ENCODE measurements around the gene ELP5. TPM values are rescaled to one million over a fixed set of nuclear protein-coding genes. Genes with fewer than 3 reads are reported as not detected.

The ELP5 gene
- total RNA-seq, 4 donors from 2014 or later = 24.9 to 33.3 (median 27.8) TPM

GRCh38 chr17:7260651-7261378 is 8.8 kb downstream of the ELP5 start:
- peaks cover 17 to 55% (median 36%) of the 10 kb centered on the region in 4 donors for H3K27me3 ChIP-seq
- peak in 1 of 2 donors; percentile 24 for TF ChIP-seq POLR2AphosphoS5 (IDR thresholded peaks at IDR 0.05)
- TF ChIP-seq POLR2A (IDR thresholded peaks at IDR 0.05; ENCODE audit: low read depth) = no peak
- peak overlapping the region in 2 of 4 donors; percentile 10 to 27 for H3K27ac ChIP-seq (replicated peaks in 1 of 4)
- H3K36me3 ChIP-seq = peaks cover 28 to 40% (median 38%) of the 10 kb centered on the region in 4 donors
- no peaks in the 10 kb centered on the region for H3K9me3 ChIP-seq
- intact Hi-C loops (cut with DNase I) = no loop called here
- WGBS = 21% methylated on average over 16 of the region's 54 CpGs
- H3K4me3 ChIP-seq = peak overlapping the region; percentile 44 to 64 (median 52)
- DNase-seq (ENCODE audit: extremely low spot score) = no peak
- peaks cover 25 to 40% (median 30%) of the 10 kb centered on the region in 4 donors for H3K4me1 ChIP-seq

GRCh38 chr17:7261379-7262191 is 9.6 kb downstream of the ELP5 start:
- Histone ChIP-seq H3K36me3 (peaks cover 22 to 33% (median 31%) of the 10 kb centered on the region in 4 donors), H3K4me1 (peaks cover 25 to 40% (median 30%) of the 10 kb centered on the region in 4 donors), H3K27me3 (peaks cover 17 to 60% (median 36%) of the 10 kb centered on the region in 4 donors), H3K27ac (replicated peaks in 1 of 4) (peak overlapping the region in 1 of 4 donors; percentile 10), H3K9me3 (no peaks in the 10 kb centered on the region), H3K4me3 (peak overlapping the region; percentile 44 to 64 (median 52))
- DNase-seq (ENCODE audit: extremely low spot score) = no peak
- intact Hi-C loops (cut with DNase I) = no loop called here
- WGBS = 16% methylated on average over 7 of the region's 71 CpGs
- TF ChIP-seq EP300 (IDR thresholded peaks at IDR 0.05) = no peak
- no peak for TF ChIP-seq POLR2A (IDR thresholded peaks at IDR 0.05; ENCODE audit: low read depth)
- TF ChIP-seq POLR2AphosphoS5 (IDR thresholded peaks at IDR 0.05) = no peak
- TF ChIP-seq CTCF (IDR thresholded peaks at IDR 0.05) = no peak

- peaks cover 19 to 25% (median 23%) of the 10 kb centered on the region in 4 donors for H3K36me3 ChIP-seq
- no peak for TF ChIP-seq POLR2AphosphoS5 (IDR thresholded peaks at IDR 0.05)
- TF ChIP-seq CTCF (IDR thresholded peaks at IDR 0.05) = no peak
- TF ChIP-seq POLR2A (IDR thresholded peaks at IDR 0.05; ENCODE audit: low read depth) = no peak
- no peak for TF ChIP-seq EP300 (IDR thresholded peaks at IDR 0.05)
- intact Hi-C loops (cut with DNase I) = no loop called here
- H3K27ac ChIP-seq (replicated peaks in 1 of 4) = peak within 1 kb of the TSS in 2 of 4 donors; percentile 10 to 24
- H3K27me3 ChIP-seq = peaks cover 17 to 63% (median 37%) of the 10 kb centered on the region in 4 donors
- H3K4me3 ChIP-seq = peak within 1 kb of the TSS; percentile 44 to 64 (median 52)
- H3K9me3 ChIP-seq = no peaks in the 10 kb centered on the region
- DNase-seq (ENCODE audit: extremely low spot score) = no peak
- WGBS = 8% methylated on average over 48 of the region's 64 CpGs
- peaks cover 25 to 40% (median 30%) of the 10 kb centered on the region in 4 donors for H3K4me1 ChIP-seq
These were observed 10.3 kb downstream of the ELP5 start, which contains the start of gene CLDN7 for GRCh38 chr17:7262192-7262934. Gene CLDN7, minus strand, starts transcription at chr17:7262478. Its CDS starts 435 bp downstream, at chr17:7262043.

GRCh38 chr17:7262935-7263800 is 11.2 kb downstream of the ELP5 start:
- intact Hi-C loops (cut with DNase I) = no loop called here
- 13% methylated on average over 26 of the region's 26 CpGs for WGBS
- no peaks in the 10 kb centered on the region for H3K9me3 ChIP-seq
- H3K27me3 ChIP-seq = peaks cover 17 to 67% (median 38%) of the 10 kb centered on the region in 4 donors
- peaks cover 25 to 40% (median 30%) of the 10 kb centered on the region in 4 donors for H3K4me1 ChIP-seq
- peak overlapping the region in 1 of 4 donors; percentile 24 for H3K27ac ChIP-seq (replicated peaks in 1 of 4)
- TF ChIP-seq CTCF (IDR thresholded peaks at IDR 0.05) = no peak
- no peak for TF ChIP-seq EP300 (IDR thresholded peaks at IDR 0.05)
- TF ChIP-seq POLR2AphosphoS5 (IDR thresholded peaks at IDR 0.05) = no peak
- no peak for TF ChIP-seq POLR2A (IDR thresholded peaks at IDR 0.05; ENCODE audit: low read depth)
- peaks cover 14 to 17% (median 15%) of the 10 kb centered on the region in 4 donors for H3K36me3 ChIP-seq
- DNase-seq (ENCODE audit: extremely low spot score) = no peak
- H3K4me3 ChIP-seq = peak overlapping the region; percentile 29 to 64 (median 36)

Data from esophagus muscularis mucosa (tissue), 4 donors.